H1 (cell line): Measurements from ENCODE around the gene CLIC2. TPM values are rescaled to one million over a fixed set of nuclear protein-coding genes. Genes with fewer than 3 reads are reported as not detected.

Source experiments
- ATF2 ChIP-seq: IDR thresholded peaks from 2 replicates; pipeline ENCODE4 v1.6.1; 2012; ENCODE audit warnings: low read length, inconsistent platforms
- CBX8 ChIP-seq: fragments of 300-800, 300-1000 bp; sonication (generic); IDR thresholded peaks from 2 replicates; pipeline ENCODE4 v1.7.1; 2016; ENCODE audit warnings: low read depth, low read length, borderline replicate concordance
- CHD7 ChIP-seq: fragments of 300-600 bp; sonication (generic); IDR thresholded peaks from 2 replicates; pipeline ENCODE4 v1.7.1; 2012; ENCODE audit warnings: low read length, moderate library complexity, mild to moderate bottlenecking, inconsistent platforms; ENCODE audit not compliant: insufficient replicate concordance
- EP300 ChIP-seq, 2 experiments: IDR thresholded peaks; 1 replicate in 1 of 2; 2 replicates in 1 of 2; pipeline ENCODE4 v1.6.1; 2011 to 2012; ENCODE audit warnings: low read depth in 2 of 2, low read length in 2 of 2, mild to moderate bottlenecking in 2 of 2, borderline replicate concordance in 1 of 2, inconsistent platforms in 1 of 2, moderate library complexity in 1 of 2
- FOSL1 ChIP-seq: IDR thresholded peaks from 2 replicates; pipeline ENCODE4 v1.6.1; 2011; ENCODE audit warnings: mild to moderate bottlenecking, low read depth, low read length, moderate library complexity; ENCODE audit not compliant: insufficient read depth
- JUN ChIP-seq: IDR thresholded peaks from 2 replicates; pipeline ENCODE4 v1.6.1; 2011; ENCODE audit warnings: low read depth, mild to moderate bottlenecking, improper control_type of control experiment, low read length
- PHF8 ChIP-seq: fragments of 200-600 bp; sonication (generic); conservative IDR thresholded peaks from 2 replicates; pipeline ENCODE4 v1.7.1; 2012; ENCODE audit warnings: low read depth, mild to moderate bottlenecking, inconsistent platforms, low read length, moderate library complexity
- RAD21 ChIP-seq, 2 experiments: IDR thresholded peaks in 1 of 2; conservative IDR thresholded peaks in 1 of 2; 2 replicates each; pipeline ENCODE4 v1.6.1; 2011; ENCODE audit warnings: low read depth in 2 of 2, low read length in 2 of 2, improper control_type of control experiment in 1 of 2, inconsistent platforms in 1 of 2, mild to moderate bottlenecking in 1 of 2, moderate library complexity in 1 of 2
- TAF7 ChIP-seq: optimal IDR thresholded peaks from 2 replicates; pipeline ENCODE3; 2011; ENCODE audit warnings: low read depth, mild to moderate bottlenecking, inconsistent platforms, low read length, moderate library complexity, borderline replicate concordance
- polyA plus RNA-seq, 7 experiments: library from polyadenylated mRNA; depleted of rRNA in 3 of 7; stranded (reverse) in 5 of 7; unstranded in 2 of 7; fragments of >200 nt in 5 of 7; fragments of 200-250 nt in 2 of 7; gene quantifications; 1 replicate in 5 of 7; 2 replicates in 1 of 7; 4 replicates in 1 of 7; pipeline versions ENCODE4 v1.2.1 to v1.2.3, GENCODE V29; 2011 to 2013; ENCODE audit warnings: missing spikeins in 2 of 7, mixed read lengths in 2 of 7
- total RNA-seq: library from RNA; stranded (reverse); fragmentation: NEBNext Ultra II Directional; extraction: Animal tissue kit (Norgen Biotek cat#: 25700); gene quantifications from 2 replicates; pipeline ENCODE4 v1.2.1, GENCODE V29; 2021

CLIC2 gene
- total and polyA plus RNA-seq, 2 of the 8 experiments (the other 6 are each of a cell fraction or from before 2014, with no cell fraction given) = 0.08 to 0.61 TPM

GRCh38 chrX:155266439-155266838, 68.0 kb downstream of the CLIC2 start (continued):
- TF ChIP-seq CHD7 = no peak
- no peak for TF ChIP-seq TAF7
- no peak for TF ChIP-seq ATF2
- no peak for TF ChIP-seq FOSL1
- TF ChIP-seq EP300 (IDR thresholded peaks at IDR 0.05; ENCODE audit: borderline replicate concordance in 1 of 2, low read depth in 2 of 2, low read length in 2 of 2) = no peak
- no peak for TF ChIP-seq JUN
- TF ChIP-seq CBX8 = no peak
- no peak for TF ChIP-seq PHF8
- no peak for TF ChIP-seq RAD21 (IDR thresholded peaks at IDR 0.05 in 1 of 2, conservative IDR thresholded peaks at IDR 0.05 in 1 of 2; ENCODE audit: low read depth in 2 of 2, low read length in 2 of 2)
